Kidney capillary endothelial cell (primary cell): Measurements from ENCODE around the gene BLVRA.
"Not testable (repeated sequence)": the region's sequence is repeated elsewhere in the genome, so short reads cannot be mapped to it uniquely, and the experiment has no call there.

Experiments used
- DNase-seq: peaks from one replicate; pipeline ENCODE4 v3.0.0-alpha.2; 2018; ENCODE audit warnings: low spot score

BLVRA gene

GRCh38 chr7:43769791-43770465 lies 11.4 kb downstream of the BLVRA start:
- DNase-seq: no peak

GRCh38 chr7:43771128-43771527 lies 12.6 kb downstream of the BLVRA start:
- no peak for DNase-seq

GRCh38 chr7:43771573-43771972 lies 13.1 kb downstream of the BLVRA start:
- no peak for DNase-seq

- DNase-seq: not testable (repeated sequence)
These were observed 14.8 kb downstream of the BLVRA start for GRCh38 chr7:43773268-43773667.

- not testable (repeated sequence) for DNase-seq
These were observed 16.8 kb downstream of the BLVRA start for GRCh38 chr7:43775255-43775654.

GRCh38 chr7:43778293-43779044 lies 20.0 kb downstream of the BLVRA start:
- not testable (repeated sequence) for DNase-seq

- no peak for DNase-seq
These were observed 20.7 kb downstream of the BLVRA start for GRCh38 chr7:43779045-43779812.

GRCh38 chr7:43781726-43782607 lies 23.5 kb downstream of the BLVRA start:
- no peak for DNase-seq

GRCh38 chr7:43782768-43783555 lies 24.5 kb downstream of the BLVRA start:
- DNase-seq: no peak

GRCh38 chr7:43784030-43784584 lies 25.6 kb downstream of the BLVRA start:
- DNase-seq: no peak

GRCh38 chr7:43784585-43785087 lies 26.2 kb downstream of the BLVRA start:
- DNase-seq: not testable (repeated sequence)

- peak; percentile 13 for DNase-seq
These were observed 26.9 kb downstream of the BLVRA start for GRCh38 chr7:43785420-43785819.

GRCh38 chr7:43787771-43788170 lies 29.3 kb downstream of the BLVRA start:
- DNase-seq: no peak

- DNase-seq: no peak
These were observed 31.5 kb downstream of the BLVRA start for GRCh38 chr7:43790006-43790405.

- no peak for DNase-seq
These were observed 32.4 kb downstream of the BLVRA start for GRCh38 chr7:43790834-43791233.

- no peak for DNase-seq
These were observed 33.2 kb downstream of the BLVRA start for GRCh38 chr7:43791665-43792064.

GRCh38 chr7:43792471-43793150 lies 34.1 kb downstream of the BLVRA start:
- DNase-seq: no peak

- DNase-seq: no peak
These were observed 41.1 kb downstream of the BLVRA start for GRCh38 chr7:43799605-43800004.

- no peak for DNase-seq
These were observed 45.4 kb downstream of the BLVRA start for GRCh38 chr7:43803865-43804264.

- DNase-seq: no peak
These were observed 49.9 kb downstream of the BLVRA start for GRCh38 chr7:43808410-43808809.
